ENCODE data around the gene PSMG1.

- TF ChIP-seq RAD21 (IDR thresholded peaks at IDR 0.05; ENCODE audit: low read depth) (no peak), CREB1 (IDR thresholded peaks at IDR 0.05; ENCODE audit: low read depth) (no peak), REST (IDR thresholded peaks at IDR 0.05; ENCODE audit: low read depth) (no peak), FOXM1 (IDR thresholded peaks at IDR 0.05; ENCODE audit: borderline replicate concordance, low read depth) (no peak), EP300 (IDR thresholded peaks at IDR 0.05; ENCODE audit: borderline replicate concordance) (no peak), MAX (IDR thresholded peaks at IDR 0.05) (no peak), YY1 (IDR thresholded peaks at IDR 0.05; ENCODE audit: low read depth) (no peak), EGR1 (IDR thresholded peaks at IDR 0.05) (no peak), NFIC (IDR thresholded peaks at IDR 0.05) (no peak)
These were observed 51.0 kb downstream of the PSMG1 start for GRCh38 chr21:39132248-39132647.
